ENCODE measurements around the gene ZNF135.

DNA sequence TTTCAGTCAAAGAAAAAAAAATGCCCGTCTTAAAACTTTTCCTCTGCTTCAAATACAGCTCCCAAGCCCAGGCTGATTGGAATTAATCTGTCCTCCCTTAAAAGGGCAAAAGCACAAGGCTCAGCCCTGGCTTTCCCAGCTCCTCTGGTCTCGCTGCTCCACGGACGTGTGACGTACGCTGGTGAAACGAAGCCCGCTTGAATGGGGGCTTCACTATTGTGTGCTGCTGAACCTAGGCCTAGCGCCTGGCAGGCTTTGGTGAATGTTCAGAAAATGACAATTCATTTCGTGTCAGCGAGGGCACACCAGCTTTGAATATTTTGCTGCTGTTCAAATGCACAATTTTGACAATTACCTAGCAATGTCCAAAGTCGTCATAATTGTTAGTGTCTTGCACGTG lies 615 bp upstream of the ZNF135 start:
- TF ChIP-seq, protein P1, sequence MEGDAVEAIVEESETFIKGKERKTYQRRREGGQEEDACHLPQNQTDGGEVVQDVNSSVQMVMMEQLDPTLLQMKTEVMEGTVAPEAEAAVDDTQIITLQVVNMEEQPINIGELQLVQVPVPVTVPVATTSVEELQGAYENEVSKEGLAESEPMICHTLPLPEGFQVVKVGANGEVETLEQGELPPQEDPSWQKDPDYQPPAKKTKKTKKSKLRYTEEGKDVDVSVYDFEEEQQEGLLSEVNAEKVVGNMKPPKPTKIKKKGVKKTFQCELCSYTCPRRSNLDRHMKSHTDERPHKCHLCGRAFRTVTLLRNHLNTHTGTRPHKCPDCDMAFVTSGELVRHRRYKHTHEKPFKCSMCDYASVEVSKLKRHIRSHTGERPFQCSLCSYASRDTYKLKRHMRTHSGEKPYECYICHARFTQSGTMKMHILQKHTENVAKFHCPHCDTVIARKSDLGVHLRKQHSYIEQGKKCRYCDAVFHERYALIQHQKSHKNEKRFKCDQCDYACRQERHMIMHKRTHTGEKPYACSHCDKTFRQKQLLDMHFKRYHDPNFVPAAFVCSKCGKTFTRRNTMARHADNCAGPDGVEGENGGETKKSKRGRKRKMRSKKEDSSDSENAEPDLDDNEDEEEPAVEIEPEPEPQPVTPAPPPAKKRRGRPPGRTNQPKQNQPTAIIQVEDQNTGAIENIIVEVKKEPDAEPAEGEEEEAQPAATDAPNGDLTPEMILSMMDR (conservative IDR thresholded peaks at IDR 0.05; ENCODE audit: low read depth, low read length) = no peak
- TF ChIP-seq USF2 (IDR thresholded peaks at IDR 0.05; ENCODE audit: low read depth, low read length) = no peak
- no peak for TF ChIP-seq RFX5 (IDR thresholded peaks at IDR 0.05; ENCODE audit: low read depth, low read length)
- no peak for TF ChIP-seq RAD21 (IDR thresholded peaks at IDR 0.05; ENCODE audit: low read length)
- TF ChIP-seq CEBPB (IDR thresholded peaks at IDR 0.05; ENCODE audit: low read depth, low read length) = no peak
- TF ChIP-seq NFE2L2 (IDR thresholded peaks at IDR 0.05; ENCODE audit: low read depth, low read length) = no peak
- TF ChIP-seq POLR2A (IDR thresholded peaks at IDR 0.05; ENCODE audit: low read depth, low read length) = no peak
- TF ChIP-seq BHLHE40 (IDR thresholded peaks at IDR 0.05; ENCODE audit: low read depth, low read length) = no peak
- TF ChIP-seq RCOR1 (IDR thresholded peaks at IDR 0.05; ENCODE audit: insufficient replicate concordance, low read length) = no peak
- no peak for TF ChIP-seq FOS (IDR thresholded peaks at IDR 0.05; ENCODE audit: low read depth, low read length)
- no peak for TF ChIP-seq MXI1 (IDR thresholded peaks at IDR 0.05; ENCODE audit: borderline replicate concordance, low read depth, low read length)
- no peak for TF ChIP-seq SMC3 (IDR thresholded peaks at IDR 0.05; ENCODE audit: low read depth, low read length)
